Central memory CD8-positive, alpha-beta T cell (primary cell): ENCODE data around the gene KIF13A.
"Not testable (repeated sequence)": the region's sequence is repeated elsewhere in the genome, so short reads cannot be mapped to it uniquely, and the experiment has no call there.

Source experiments
- ATAC-seq: fragments of 150-1000 bp; cut with Tn5 transposase; replicated peaks from 2 replicates; pipeline ENCODE4 v1.10.0; 2022; ENCODE audit warnings: mild to moderate bottlenecking, moderate FRiP score, moderate number of reproducible peaks; ENCODE audit not compliant: poor library complexity, severe bottlenecking; ENCODE audit errors: extremely low read depth
- DNase-seq, 2 donors: peaks; one replicate each; pipeline ENCODE4 v3.0.0; 2021; ENCODE audit warnings: low spot score in 2 of 2
- H3K27ac Mint-ChIP-seq: one replicate; pipeline ENCODE4 v1.8.0; 2022; ENCODE audit warnings: low read depth, mild to moderate bottlenecking, moderate library complexity, mixed read lengths
- H3K27me3 Mint-ChIP-seq: one replicate; pipeline ENCODE4 v1.8.0; 2022; ENCODE audit warnings: mixed read lengths
- H3K36me3 Mint-ChIP-seq: one replicate; pipeline ENCODE4 v1.8.0; 2022; ENCODE audit warnings: mild to moderate bottlenecking, moderate library complexity, mixed read lengths; ENCODE audit not compliant: insufficient read depth
- H3K4me1 Mint-ChIP-seq: one replicate; pipeline ENCODE4 v1.8.0; 2022; ENCODE audit warnings: mixed read lengths
- H3K4me3 Mint-ChIP-seq: one replicate; pipeline ENCODE4 v1.8.0; 2022; ENCODE audit warnings: mild to moderate bottlenecking, moderate library complexity, mixed read lengths
- H3K9me3 Mint-ChIP-seq: one replicate; pipeline ENCODE4 v1.8.0; 2022; ENCODE audit warnings: mixed read lengths

Gene KIF13A

GRCh38 chr6:17987697-17988421 lies 424 bp upstream of the KIF13A start:
- H3K36me3 Mint-ChIP-seq = no peaks in the 10 kb centered on the region
- ATAC-seq = peak; percentile 57
- peaks cover 74% of the 10 kb centered on the region for H3K27me3 Mint-ChIP-seq
- H3K27ac Mint-ChIP-seq = no peak overlapping the region
- peaks cover 7% of the 10 kb centered on the region for H3K4me1 Mint-ChIP-seq
- H3K4me3 Mint-ChIP-seq = peak overlapping the region; percentile 88
- DNase-seq = no peak
- H3K9me3 Mint-ChIP-seq = no peaks in the 10 kb centered on the region

- Mint-ChIP-seq H3K36me3 (no peaks in the 10 kb centered on the region), H3K27me3 (peaks cover 74% of the 10 kb centered on the region), H3K27ac (no peak overlapping the region), H3K9me3 (no peaks in the 10 kb centered on the region), H3K4me1 (peaks cover 7% of the 10 kb centered on the region), H3K4me3 (peak overlapping the region; percentile 48)
- DNase-seq = no peak
- ATAC-seq = peak; percentile 17
Measured at GRCh38 chr6:17986656-17987446, 584 bp downstream of the KIF13A start.

DNA sequence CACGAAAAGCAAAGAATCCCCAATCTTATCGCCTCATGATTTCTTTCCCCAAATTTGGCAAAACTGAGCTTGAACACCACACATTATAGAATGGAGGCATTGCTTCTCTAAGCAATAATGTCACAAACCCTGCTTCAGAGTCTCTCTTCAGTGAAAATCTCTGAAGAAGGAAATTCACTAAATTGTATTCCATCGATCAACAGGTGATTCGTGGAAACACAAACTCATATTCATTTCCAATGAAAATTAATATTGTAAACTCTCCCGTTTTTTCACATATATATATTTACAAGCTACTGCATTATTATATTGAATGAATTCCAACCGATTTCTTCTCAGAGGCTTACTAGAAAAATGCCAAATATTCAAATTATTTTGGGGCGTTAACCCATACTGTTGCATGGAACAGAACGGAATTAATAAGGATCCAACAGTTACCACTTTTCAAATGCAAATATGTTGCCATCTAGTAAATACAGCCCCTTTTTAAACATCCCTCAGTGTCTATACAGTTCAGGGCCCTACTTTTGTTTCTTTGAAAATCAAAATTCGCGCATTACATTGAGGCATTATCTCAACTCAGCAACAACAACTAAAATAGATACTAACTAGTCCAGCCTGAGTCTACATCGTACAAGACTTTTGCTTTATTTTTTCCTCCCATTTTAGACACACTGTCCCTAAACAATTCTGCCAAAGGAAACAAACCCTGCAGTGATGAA lies 1.3 kb downstream of the KIF13A start:
- H3K4me3 Mint-ChIP-seq = peak overlapping the region; percentile 48
- ATAC-seq (no peak), DNase-seq (no peak)
- H3K27ac Mint-ChIP-seq = no peak overlapping the region
- no peaks in the 10 kb centered on the region for H3K36me3 Mint-ChIP-seq
- H3K9me3 Mint-ChIP-seq = no peaks in the 10 kb centered on the region
- H3K4me1 Mint-ChIP-seq = peaks cover 7% of the 10 kb centered on the region
- peaks cover 67% of the 10 kb centered on the region for H3K27me3 Mint-ChIP-seq

DNA sequence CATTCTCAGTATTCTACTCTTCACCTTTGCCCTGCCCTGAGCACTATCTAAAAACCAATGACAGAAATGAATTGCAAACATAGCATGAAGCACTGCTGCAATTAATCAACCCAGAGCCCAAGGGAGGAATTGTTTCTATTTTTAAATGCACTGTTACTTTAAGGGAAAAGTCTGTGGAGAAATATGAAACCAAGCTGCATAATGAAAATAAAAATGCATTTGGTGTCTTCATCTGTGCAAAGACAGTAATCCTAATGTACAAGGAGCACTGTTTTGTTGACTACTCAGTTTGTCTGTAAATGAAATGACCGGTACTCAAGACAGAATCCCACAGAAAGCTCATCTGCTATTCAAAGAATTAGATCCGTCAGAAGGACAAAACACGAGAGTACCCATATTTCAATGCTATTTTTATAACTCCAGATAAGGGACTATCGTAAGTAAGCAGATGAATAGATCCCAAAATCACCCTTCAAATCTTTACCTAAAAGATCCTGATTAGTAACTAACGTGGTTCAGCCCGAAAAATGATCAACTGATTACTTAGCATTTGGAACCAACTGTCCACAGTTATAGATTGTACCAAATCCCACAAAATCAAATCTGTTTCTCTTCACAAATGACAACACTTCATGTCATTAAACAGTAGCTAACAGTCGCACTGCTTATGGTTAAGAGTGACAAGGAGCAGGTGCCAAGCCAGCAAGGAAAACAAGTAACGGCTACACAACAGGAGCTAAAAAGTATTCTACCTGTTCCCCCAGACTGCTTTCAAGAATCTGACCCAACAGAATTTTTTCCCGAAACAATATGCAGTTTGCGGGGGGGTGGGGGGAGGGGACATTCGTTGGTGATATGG lies 2.4 kb downstream of the KIF13A start:
- H3K27ac Mint-ChIP-seq = no peak overlapping the region
- ATAC-seq (no peak), DNase-seq (no peak)
- H3K36me3 Mint-ChIP-seq = no peaks in the 10 kb centered on the region
- H3K4me3 Mint-ChIP-seq = no peak overlapping the region
- H3K4me1 Mint-ChIP-seq = peaks cover 7% of the 10 kb centered on the region
- no peaks in the 10 kb centered on the region for H3K9me3 Mint-ChIP-seq
- peaks cover 66% of the 10 kb centered on the region for H3K27me3 Mint-ChIP-seq

GRCh38 chr6:17984399-17984798 lies 3.0 kb downstream of the KIF13A start:
- ATAC-seq = no peak
- H3K27ac Mint-ChIP-seq = no peak overlapping the region
- H3K9me3 Mint-ChIP-seq = no peaks in the 10 kb centered on the region
- peaks cover 7% of the 10 kb centered on the region for H3K4me1 Mint-ChIP-seq
- H3K36me3 Mint-ChIP-seq = no peaks in the 10 kb centered on the region
- no peak overlapping the region for H3K4me3 Mint-ChIP-seq
- H3K27me3 Mint-ChIP-seq = peaks cover 66% of the 10 kb centered on the region
- DNase-seq = no peak

DNA sequence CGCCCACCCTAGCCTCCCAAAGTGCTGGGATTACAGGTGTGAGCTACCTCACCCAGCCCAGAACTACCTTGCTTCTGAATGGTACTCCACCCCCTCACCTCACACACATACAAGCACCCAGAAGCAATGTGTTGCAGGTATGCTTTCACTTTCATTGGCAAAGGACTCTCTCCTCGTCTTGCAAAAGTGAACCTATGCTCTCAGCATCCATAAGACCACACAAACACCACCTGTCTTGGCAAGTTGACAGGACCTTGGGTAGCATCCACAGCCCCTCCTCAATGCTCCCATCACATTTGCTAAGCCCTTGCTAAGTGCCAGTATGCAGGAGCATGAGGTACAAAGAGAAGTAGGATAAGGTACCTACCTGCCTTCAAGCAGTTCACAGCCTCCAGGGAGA lies 3.7 kb downstream of the KIF13A start:
- Mint-ChIP-seq H3K36me3 (no peaks in the 10 kb centered on the region), H3K9me3 (no peaks in the 10 kb centered on the region), H3K27me3 (peaks cover 62% of the 10 kb centered on the region), H3K4me1 (peaks cover 7% of the 10 kb centered on the region), H3K4me3 (no peak overlapping the region), H3K27ac (no peak overlapping the region)
- no peak for DNase-seq
- ATAC-seq = no peak

- ATAC-seq = no peak
- no peak for DNase-seq
- no peak overlapping the region for H3K4me3 Mint-ChIP-seq
- no peak overlapping the region for H3K27ac Mint-ChIP-seq
- H3K27me3 Mint-ChIP-seq = peaks cover 40% of the 10 kb centered on the region
- no peaks in the 10 kb centered on the region for H3K36me3 Mint-ChIP-seq
- H3K9me3 Mint-ChIP-seq = no peaks in the 10 kb centered on the region
- no peaks in the 10 kb centered on the region for H3K4me1 Mint-ChIP-seq
Measured at GRCh38 chr6:17980329-17980728, 7.1 kb downstream of the KIF13A start.

DNA sequence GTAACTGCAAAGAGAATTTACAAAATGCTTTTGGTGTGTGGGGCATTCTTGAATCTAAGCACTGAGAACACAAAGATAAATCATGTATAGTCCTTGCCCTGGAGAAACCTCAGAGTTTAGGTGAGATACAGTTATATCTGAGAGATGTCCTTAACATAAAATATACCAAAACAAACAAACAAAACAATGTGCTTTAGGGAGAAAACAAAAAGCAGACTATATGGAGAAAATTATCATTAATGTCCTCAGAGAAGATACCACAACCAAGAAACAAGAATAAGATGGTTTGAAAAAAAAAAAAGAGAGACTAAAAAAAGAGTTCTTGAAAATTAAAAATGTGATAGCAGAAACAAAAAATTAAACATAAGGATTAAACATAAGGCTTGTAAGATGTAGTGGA lies 8.0 kb downstream of the KIF13A start:
- Mint-ChIP-seq H3K27me3 (peaks cover 31% of the 10 kb centered on the region), H3K36me3 (no peaks in the 10 kb centered on the region), H3K4me3 (no peak overlapping the region), H3K4me1 (no peaks in the 10 kb centered on the region), H3K27ac (no peak overlapping the region), H3K9me3 (no peaks in the 10 kb centered on the region)
- DNase-seq (no peak), ATAC-seq (no peak)

DNA sequence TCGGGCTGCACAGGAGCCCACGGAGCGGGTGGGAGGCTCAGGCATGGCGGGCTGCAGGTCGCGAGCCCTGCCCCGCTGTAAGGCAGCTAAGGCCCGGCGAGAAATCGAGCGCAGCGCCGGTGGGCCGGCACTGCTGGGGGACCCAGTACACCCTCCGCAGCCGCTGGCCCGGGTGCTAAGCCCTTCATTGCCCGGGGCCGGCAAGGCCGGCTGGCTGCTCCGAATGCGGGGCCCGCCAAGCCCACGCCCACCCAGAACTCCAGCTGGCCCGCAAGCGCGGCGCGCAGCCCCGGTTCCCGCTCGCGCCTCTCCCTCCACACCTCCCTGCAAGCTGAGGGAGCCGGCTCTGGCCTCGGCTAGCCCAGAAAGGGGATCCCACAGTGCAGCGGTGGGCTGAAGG lies 11.2 kb downstream of the KIF13A start:
- H3K27ac Mint-ChIP-seq, H3K4me1 Mint-ChIP-seq, ATAC-seq, H3K36me3 Mint-ChIP-seq, H3K4me3 Mint-ChIP-seq, H3K9me3 Mint-ChIP-seq, DNase-seq: not testable (repeated sequence)
- H3K27me3 Mint-ChIP-seq = peaks cover 44% of the 10 kb centered on the region

- DNase-seq = no peak
- Mint-ChIP-seq H3K4me1 (no peaks in the 10 kb centered on the region), H3K36me3 (peaks cover 2% of the 10 kb centered on the region), H3K4me3 (no peak overlapping the region), H3K27me3 (peaks cover 32% of the 10 kb centered on the region), H3K9me3 (no peaks in the 10 kb centered on the region), H3K27ac (no peak overlapping the region)
- no peak for ATAC-seq
Measured at GRCh38 chr6:17974570-17975368, 12.7 kb downstream of the KIF13A start.

DNA sequence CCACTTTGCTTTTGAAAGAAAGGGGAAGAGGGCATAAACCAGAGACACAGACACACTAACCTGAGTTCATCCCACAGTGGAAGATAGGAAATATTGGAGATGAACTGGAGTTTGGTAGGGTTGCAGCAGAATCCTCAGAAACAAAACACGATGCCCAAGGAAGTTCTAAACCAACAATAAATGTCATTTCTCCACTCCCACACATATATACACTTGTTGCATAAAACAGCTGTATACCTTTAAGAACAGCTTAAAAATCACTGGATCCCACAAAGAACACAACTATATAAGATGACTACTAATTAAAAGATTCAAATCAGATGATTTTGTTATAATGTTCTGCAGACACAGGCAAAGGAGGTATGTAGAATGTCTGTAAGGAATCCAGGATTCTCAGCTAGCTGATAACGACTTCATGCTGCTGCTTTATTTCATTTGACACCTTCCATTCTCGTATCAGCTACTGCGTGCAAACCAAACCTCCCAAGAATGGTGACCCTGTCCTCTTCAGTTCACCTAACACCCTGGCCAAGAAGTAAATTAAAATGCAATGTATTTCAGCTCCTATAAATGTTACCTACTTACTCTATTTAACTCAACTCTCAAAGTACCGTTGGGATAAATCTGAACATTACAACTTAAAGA lies 14.3 kb downstream of the KIF13A start:
- no peak for DNase-seq
- Mint-ChIP-seq H3K4me3 (no peak overlapping the region), H3K36me3 (peaks cover 2% of the 10 kb centered on the region), H3K27ac (no peak overlapping the region), H3K9me3 (no peaks in the 10 kb centered on the region), H3K27me3 (peaks cover 25% of the 10 kb centered on the region), H3K4me1 (no peaks in the 10 kb centered on the region)
- no peak for ATAC-seq
